ENCODE results near the gene KIF5A.

GRCh38 chr12:57593187-57593586, 43.3 kb downstream of the KIF5A start:
- no peak for TF ChIP-seq POLR2A (IDR thresholded peaks at IDR 0.05; ENCODE audit: low read depth, low read length)
- no peak for TF ChIP-seq TAF1 (IDR thresholded peaks at IDR 0.05; ENCODE audit: low read depth, low read length)
- TF ChIP-seq POU2F2 (IDR thresholded peaks at IDR 0.05; ENCODE audit: low read depth, low read length): no peak
- TF ChIP-seq POLR2AphosphoS5 (IDR thresholded peaks at IDR 0.05; ENCODE audit: low read depth, low read length): no peak
- no peak for TF ChIP-seq SPI1 (IDR thresholded peaks at IDR 0.05; ENCODE audit: low read depth, low read length)
